GM21825 (cell line): ENCODE data around the gene FOXG1.

Experiments
- ATAC-seq: cut with Tn5 transposase; IDR thresholded peaks from one replicate; pipeline ENCODE4 v1.9.1; 2021; ENCODE audit warnings: mild to moderate bottlenecking, moderate library complexity; ENCODE audit not compliant: unreplicated experiment

FOXG1 gene

GRCh38 chr14:28761438-28762291 lies 4.9 kb upstream of the FOXG1 start:
- ATAC-seq: no peak

DNA sequence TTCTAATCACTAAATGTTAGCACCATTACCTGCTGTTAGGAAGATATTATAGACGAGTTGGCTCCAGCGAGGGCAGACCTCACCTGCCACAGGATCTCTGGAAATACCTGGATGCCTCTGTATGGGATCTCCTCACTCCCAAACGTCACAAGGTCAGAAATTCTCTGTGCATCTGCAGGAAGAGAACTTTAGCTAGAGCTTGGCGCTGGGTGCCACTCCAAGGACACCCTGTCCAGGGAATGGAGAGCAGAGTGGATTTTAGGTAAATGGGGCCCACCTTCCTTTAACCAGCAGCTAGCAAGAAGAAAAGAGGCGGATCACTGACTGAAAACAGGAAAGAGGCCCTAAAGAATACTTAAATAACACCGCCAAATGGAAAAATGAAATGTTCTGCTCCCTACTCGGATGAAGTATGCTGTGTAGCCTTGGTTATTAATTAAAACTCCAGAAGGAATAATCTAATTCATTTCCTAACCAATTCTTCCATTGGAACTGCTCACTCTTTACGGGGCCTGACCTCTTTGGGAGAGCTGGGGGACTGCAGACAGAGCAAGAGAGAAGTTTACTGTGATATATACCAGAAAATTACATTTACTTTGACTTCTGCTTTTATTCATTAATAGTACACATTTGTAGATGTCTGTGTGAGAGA lies 4.2 kb upstream of the FOXG1 start:
- ATAC-seq: no peak

DNA sequence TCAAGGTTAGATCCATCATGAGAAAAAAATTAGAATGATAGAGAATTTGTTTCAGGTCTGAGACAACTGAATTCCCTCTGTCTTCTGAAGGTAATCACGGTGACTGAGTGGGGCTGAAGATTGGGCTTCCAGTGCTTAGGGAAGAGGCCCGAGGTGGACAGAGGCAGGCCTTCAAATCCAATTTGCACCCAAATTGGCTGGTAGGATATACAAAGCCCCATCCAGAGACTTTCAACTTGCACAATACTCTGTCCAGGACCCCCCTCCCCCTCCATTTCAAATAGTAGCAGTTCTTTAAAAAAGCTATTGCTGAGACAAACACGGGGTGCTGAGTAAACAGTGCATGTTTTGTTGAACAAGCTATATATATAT lies 3.6 kb upstream of the FOXG1 start:
- ATAC-seq: no peak

- ATAC-seq: no peak
Measured at GRCh38 chr14:28763751-28764256, 2.8 kb upstream of the FOXG1 start.

DNA sequence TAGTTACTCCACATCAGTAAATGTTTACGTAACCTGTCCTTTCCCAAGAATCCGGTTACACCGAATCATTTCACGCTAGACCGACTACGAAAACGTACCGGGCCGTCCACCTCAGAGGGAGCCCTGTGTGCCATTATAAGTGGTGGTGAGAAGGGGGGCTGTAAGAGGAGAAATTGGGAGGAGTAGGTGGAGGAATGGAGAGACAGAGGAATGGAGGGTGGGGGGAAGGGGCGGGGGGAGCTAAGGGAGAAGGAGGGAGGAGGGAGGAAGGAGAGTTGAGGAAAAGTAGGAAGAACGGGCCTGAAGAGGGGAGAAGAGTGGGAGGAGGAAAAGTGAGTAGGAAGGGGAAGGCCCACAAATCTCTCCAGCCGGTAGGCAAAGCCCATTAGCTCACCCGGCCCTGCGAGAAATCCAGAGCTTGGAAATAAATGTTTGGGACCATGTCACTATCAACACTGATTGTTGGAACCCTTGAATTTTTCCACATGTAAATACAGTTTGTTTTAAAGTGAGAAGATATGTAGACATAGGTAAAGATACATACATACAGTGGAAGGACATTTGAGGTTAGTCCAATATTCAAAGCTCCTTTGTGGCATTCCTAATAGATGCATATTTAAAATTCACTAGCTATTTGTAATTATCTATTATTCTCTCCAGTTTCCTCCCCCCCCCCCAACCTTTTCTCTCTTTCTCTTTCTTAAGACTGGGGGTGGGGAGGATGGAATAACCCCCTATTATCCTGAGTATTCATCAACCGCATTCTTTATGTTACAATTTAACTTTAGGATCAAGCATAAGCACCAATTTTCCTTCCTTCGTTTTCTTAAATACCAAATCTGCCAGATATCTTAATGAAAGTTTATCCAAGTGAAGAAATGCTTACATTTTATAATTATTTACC lies 2.1 kb upstream of the FOXG1 start:
- ATAC-seq: no peak

GRCh38 chr14:28765169-28765830 lies 1.3 kb upstream of the FOXG1 start:
- no peak for ATAC-seq

DNA sequence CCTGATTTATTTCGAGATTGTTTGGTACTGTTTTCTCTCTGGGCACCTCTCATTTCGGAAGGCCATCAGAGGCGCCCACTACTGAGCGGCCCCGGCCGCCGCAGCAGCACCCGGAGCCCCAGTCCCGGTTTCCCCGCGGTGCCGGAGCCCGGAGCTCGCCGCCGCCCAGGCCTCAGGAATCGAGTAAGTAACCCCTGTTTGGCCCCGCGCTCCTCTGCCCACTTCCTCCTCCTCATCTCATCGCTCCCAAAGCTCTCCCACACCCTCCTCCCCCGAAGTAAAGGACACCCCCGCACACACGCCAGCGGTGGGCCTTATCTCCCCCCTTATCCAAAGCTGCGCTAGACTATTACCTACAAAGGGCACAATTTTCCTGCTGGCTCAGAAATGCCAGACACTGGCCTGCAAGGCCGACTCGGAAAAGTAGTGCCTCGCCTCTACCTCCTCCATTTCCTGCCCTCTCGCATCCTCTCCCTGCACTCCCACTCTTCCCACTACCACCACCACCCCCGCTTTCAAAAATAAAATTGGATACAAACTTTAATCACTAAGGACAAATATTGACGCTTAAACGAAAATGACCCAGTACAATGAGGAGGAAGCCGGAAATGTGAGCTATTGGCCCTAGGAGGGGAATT lies 637 bp upstream of the FOXG1 start:
- ATAC-seq: no peak

GRCh38 chr14:28767030-28767852 lies 654 bp downstream of the FOXG1 start:
- no peak for ATAC-seq

- no peak for ATAC-seq
Measured at GRCh38 chr14:28767853-28768741, 1.5 kb downstream of the FOXG1 start.

- ATAC-seq: no peak
Measured at GRCh38 chr14:28769276-28769880, 2.8 kb downstream of the FOXG1 start.

DNA sequence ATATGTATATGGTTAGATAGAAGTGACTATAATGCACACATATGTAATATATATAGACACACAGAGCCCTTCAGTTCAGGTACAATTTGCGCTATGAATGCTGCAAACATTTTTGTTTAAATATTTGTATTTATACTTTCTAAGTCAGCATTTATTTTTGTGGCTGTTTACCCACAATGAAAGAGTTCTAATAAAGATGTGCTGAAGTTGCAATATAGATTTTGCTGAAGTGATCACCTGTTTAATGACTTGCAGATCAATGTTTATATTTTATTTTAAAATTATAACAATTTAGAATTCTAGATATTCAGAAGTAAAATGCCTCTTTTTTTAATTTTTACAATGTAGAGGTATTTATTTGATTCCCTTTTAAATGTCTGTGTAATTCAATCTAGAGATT lies 3.5 kb downstream of the FOXG1 start:
- no peak for ATAC-seq

- no peak for ATAC-seq
Measured at GRCh38 chr14:28770630-28771029, 4.0 kb downstream of the FOXG1 start.

- no peak for ATAC-seq
Measured at GRCh38 chr14:28771168-28771567, 4.6 kb downstream of the FOXG1 start.

DNA sequence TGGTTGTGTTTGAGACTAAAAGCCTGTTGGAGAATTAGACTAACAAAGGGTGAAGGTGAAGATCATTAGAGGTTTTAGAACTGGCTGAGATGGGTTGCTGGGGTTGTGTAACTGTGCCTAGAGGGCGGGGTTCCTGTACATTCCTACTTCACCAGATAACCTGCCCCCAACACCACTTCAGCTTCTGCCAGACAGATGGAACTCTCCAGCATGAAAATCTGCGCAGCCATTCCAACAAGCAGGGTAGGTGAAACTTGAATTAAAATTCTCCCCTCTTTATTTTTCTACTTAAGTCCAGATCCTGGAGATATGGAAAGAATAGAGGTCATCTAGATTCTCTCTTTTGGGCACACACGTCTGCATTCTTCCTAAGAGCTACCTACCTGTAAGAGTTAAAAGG lies 6.0 kb downstream of the FOXG1 start:
- ATAC-seq: no peak

- no peak for ATAC-seq
Measured at GRCh38 chr14:28773176-28773575, 6.6 kb downstream of the FOXG1 start.

DNA sequence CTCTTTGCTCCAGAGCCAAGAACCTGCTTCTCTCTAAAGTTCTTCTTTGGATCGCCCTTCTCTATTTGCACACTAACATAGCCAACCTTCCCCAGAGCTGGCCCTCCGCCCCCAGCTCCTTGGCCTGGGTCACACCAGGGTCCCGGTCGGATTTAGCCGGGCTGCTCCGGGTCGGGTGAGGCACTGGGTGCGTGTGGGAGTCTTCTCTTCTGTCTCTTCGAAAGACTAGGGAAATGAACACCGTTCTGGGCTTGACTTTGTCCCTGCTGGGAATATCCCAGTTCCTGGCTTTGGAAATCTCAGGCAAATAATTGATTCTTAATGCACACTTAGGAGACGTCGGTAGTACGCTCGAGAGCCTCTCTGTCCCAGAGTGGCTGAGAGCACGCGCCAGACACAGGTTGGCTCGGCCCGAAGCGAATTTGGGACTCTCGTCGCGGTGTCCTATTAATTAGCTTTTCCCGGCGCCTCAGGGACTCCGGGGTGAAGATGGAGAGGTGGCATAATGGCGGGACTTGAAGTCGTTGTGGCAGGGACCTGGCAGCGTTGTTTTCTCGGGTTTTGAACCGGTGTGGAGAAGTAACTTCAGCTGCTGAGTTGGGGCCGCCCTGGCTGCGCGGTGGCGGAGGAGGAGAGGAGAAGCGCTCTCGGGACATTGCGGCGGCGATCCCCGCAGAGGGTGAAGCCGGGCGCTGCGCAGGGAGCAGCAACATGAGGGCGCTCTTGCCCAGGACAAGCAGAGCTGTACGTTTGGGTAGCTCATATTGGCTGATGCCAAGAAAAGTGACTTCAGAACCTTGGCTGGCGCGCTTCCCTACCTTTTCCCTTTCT lies 7.5 kb downstream of the FOXG1 start:
- no peak for ATAC-seq
